Esophagus mucosa (tissue), 1 donor: Measurements from ENCODE around the gene RDH8. TPM values are rescaled to one million over a fixed set of nuclear protein-coding genes. Genes with fewer than 3 reads are reported as not detected.
"Not testable (repeated sequence)": the region's sequence is repeated elsewhere in the genome, so short reads cannot be mapped to it uniquely, and the experiment has no call there.

Experiments used
- ATAC-seq: fragments of 200-7000 bp; cut with Tn5 transposase; one replicate; pipeline ENCODE4 v1.9.1; 2020
- total RNA-seq: library from RNA; stranded (reverse); gene quantifications from one replicate; pipeline ENCODE4 v1.2.4, GENCODE V29; 2023
- donor health status: DM: yes; HTN: yes; CAD: no.

The RDH8 gene
- total RNA-seq, 1 donor from 2014 or later = not detected

DNA sequence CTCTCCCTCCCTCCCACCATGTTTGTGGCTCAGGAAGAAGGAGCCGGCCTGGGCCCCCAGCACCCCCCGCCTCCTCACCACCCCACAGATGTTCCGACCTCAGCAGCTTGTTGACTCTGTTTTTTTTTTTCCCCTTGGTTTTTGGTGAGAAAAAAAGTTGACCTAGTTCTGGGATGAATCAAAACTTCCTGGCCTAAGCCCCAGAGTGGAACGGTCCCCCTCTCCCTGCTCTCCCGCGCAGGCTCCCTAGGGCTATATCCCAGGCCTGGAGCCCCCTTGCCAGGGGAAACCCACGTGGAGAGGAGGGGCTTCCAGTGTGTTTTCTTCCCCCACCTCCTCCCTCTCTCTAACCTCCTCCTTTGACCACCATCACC lies 7.0 kb upstream of the RDH8 start:
- ATAC-seq = no peak

DNA sequence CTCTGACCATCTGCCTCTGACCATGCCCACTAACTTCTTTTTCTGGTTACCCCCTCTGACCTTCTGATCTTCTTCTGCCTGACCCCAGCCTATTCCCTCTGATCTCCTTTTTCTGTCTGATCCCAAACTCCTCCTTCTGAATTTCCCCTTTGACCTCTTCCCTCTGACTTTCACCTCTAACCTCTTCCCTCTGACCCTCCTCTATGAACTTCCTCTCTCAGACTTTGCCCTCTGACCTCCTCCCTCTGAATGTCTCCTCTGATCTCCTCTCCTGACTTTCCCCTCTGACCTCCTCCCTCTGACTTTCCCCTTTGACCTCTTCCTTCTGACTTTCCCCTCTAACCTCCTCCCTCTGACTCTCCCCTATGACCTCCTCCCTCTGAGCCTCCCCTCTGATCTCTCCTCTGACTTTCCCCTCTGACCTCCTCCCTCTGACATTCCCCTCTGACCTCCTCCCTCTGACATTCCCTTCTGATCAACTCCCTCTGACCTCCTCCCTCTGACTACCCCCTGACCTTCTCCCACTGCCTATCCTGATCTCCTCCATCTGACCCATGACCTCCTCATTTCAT lies 6.4 kb upstream of the RDH8 start:
- no peak for ATAC-seq

DNA sequence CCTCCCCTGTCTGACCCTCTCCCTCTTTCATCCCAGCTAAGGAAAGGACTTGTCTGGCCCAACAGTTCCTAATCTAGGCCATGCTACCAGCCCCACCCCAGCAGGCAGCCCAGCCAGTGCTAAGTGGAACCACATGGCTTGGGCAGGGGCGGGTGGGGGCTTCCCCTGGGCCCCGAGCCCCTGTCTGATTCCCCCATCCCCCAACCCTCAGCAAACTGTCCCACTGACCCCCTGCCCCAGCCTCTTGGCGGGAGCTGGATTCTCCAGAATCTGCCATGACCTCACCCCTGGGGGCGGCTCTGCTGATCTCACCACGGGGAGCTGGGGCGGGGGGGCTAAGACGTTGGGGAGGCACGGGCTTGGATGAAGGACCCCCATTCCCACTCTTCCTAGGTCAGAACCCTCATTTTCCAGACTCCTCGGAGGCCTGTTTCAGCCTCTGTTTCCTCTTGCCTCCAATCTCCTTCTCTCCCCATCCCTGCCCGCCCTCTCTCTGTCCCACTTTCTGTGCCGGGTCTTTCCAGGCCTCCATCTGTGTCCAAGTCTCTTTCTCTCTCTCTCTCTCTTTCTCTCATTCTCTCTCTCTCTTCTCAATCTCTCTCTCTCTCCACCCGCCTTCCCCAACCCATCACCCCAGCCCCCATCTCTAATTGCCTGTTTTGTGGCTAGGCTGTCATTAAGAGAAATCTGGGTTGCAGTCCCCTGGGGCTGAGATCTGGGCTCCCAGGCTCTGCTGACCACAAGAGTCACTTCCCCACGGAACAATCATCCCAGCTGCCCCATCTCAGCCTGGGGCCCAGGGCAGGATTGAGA lies 5.7 kb upstream of the RDH8 start:
- ATAC-seq = no peak

DNA sequence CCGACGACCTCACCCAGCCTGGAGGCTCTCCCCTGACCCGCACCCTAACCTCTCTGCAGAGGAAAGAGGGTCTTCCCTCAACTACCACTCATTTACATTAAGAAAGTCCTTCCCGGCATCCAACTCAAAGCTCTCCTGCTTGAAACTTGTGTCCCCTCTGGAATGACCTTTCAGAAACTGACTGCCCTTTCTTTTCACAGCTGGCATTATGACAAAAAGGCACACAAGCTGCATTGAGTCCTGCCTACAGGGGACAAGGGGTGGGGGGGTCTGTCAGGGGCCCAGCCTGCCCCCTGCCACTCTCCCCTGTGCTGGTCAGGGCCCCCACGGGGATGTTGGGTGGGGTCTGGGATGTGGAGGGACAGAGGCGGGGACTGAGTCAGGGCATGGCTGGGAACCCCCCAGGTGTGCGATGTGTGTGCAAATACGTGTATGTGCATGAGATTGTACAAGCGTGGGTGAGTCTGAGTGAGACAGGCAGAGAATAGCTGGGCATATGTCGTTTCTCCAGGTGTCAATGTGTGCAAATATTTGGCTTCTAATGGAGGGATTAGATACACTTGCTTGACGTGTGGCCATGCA lies 5.0 kb upstream of the RDH8 start:
- no peak for ATAC-seq

DNA sequence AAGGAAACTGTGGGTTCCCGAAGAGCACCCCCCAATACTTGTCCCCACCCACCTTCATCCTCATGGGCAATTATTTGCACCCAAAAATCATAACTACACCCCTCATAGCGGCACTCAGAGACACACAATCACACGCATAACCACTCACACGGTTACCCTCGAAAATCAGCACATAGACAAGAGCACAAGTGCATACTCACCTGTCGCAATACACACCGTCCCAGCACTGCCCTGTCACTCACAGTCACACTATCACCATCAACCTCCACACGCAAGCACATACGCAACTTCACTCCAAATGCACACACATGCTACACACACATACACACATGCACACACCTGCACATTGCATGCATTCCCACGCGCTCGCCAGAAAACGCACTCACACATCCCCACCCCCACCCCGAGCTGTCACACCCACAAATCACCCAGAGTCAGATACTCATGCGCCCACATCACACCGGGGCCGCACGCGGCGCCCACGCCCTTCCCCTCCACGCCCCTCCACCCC lies 3.5 kb upstream of the RDH8 start:
- ATAC-seq = peak; percentile 37

DNA sequence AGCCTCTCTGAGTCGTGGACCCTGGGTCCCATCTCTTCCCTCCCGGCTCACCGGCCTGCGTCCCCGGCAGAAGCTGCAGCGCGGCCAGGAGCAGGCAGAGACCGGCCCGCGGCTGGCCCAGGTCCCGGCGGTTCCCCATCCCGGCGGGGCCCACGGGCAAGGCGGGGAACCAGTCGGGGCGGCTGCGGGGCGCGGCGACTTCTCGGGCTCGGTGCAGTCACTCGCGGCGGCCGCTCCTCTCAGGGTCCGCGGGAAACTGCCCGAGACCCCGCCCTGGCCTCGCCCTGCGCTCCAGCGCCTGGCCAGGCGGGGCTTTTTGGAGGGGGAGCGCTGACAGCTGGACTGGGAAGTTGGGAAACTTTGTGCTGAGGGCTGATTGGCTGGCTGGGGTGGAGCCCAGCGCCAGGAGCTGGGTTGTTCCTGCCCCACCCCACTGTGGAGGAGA lies 3.0 kb upstream of the RDH8 start, which contains the start of gene COL5A3:
TSS of gene COL5A3 (minus strand) at position 258 of the 445 bp plus-strand sequence. CDS start at position 139, 119 bp downstream.
- peak; percentile 81 for ATAC-seq

DNA sequence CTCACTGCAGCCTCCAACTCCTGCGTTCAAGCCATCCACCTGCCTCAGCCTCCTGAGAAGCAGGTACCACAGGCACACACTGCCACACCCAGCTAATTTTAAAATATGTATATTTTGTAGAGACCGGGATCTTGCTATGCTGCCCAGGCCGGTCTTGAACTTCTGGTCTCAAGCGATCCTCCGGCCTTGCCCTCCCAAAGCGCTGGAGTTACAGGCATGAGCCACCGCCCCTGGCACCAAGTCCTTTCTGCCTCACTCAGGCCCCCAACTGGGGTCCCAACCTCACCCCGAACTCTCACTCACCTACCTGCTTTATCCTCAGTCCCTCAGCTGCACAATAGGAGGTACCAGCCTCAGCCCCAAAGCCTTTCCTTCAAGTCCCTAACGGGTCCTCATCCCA lies 2.3 kb upstream of the RDH8 start:
- no peak for ATAC-seq

DNA sequence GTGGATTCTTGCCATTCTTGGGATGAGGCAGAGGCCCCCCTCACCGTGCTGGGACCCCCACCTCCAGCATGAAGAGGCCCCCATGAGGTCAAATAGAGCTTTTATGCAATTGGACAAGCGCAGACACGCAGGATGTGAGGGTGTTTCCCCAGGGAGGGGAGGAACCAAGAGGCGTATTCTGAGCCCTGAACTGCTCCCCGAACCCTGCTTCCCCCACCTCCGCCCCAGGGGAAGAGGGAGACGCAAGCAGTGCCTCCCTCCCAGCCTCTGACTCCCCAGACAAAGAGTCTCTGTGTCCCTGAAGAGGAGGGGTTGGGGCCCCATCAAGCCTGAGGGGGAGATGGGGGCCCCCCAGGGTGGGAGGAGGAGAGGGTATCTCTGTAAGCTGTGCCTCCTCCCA lies 1.3 kb upstream of the RDH8 start:
- peak; percentile 59 for ATAC-seq

DNA sequence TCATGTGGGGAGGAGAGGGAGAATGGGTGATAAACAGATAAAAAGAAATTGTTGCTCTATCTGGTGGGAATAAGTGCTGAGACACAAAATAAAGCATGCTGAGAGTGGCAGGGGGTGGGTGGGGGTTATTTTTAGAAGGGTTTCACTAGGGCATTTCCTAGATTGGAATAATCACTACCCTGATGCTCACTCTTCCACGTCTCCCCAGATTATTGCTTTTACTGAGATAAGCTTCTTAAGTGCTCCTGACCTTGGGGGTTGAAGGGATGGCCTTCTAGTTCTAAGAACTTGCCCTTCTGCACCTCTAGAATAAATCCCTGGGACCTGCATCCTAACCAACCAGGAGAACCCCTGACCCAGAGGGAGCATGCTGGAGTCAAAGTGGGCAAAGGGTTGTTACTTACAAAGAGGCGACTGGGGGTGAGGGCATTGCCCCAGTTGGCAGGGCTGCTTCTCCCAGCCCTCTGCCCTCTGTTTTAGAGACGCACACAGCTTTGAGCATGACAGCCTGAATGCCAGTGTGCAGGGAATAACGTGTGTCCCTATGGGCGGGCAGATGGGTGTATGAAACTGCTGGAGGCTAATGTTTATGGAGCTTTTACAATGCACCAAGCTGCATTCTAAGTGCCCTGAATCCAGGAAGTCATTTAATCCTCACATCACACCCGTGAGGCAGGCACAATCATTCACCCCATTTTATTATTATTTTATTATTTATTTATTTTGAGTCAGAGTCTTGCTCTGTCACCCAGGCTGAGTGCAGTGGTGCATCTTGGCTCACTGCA lies 743 bp downstream of the RDH8 start:
- no peak for ATAC-seq

DNA sequence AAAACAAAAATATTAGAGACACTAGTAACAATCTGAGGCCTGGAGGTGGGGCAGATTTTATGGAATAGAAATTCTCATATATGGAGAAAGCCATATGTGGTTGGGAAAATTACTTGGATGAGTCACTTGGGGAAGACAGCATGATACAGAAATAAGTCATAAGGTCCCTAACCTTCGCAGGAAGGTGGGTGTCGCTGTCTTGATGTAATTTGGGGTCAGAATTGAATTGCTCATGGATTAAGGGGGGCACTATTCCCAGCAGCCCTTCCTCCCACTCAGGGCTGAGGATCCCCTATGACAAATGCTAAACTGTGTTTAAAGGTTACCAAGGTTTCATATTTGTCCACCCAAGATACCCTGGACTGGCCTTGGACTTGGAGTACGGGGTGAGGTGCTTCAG lies 5.0 kb downstream of the RDH8 start:
- no peak for ATAC-seq

DNA sequence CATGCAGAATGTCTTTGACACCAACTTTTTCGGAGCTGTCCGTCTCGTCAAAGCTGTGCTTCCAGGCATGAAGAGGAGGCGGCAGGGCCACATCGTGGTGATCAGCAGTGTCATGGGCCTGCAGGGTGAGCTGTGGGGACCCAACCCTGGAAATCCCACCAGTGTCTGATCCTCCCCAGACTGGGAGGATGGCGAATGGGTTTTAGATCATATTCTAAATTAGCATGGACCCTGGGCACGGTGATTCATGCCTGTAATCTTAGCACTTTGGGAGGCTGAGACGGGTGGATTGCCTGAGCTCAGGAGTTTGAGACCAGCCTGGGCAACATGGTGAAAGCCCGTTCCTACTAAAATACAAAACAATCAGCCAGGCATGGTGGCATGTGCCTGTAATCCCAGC lies 5.5 kb downstream of the RDH8 start:
- ATAC-seq = no peak

DNA sequence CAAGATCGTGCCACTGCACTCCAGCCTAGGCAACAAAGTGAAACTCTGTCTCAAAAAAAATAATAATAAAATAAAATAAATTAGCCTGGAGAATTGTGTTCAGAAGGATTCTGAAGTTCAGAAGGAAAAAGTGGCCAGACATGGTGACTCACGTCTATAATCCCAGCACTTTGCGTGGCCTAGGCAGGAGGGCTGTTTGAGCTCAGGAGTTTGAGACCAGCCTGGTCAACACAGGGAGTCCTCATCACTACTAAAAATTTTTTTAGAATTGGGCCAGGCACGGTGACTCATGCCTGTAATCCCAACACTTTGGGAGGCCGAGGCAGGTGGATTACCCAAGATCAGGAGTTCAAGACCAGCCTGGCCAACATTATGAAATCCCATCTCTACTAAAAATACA lies 6.0 kb downstream of the RDH8 start:
- no peak for ATAC-seq

DNA sequence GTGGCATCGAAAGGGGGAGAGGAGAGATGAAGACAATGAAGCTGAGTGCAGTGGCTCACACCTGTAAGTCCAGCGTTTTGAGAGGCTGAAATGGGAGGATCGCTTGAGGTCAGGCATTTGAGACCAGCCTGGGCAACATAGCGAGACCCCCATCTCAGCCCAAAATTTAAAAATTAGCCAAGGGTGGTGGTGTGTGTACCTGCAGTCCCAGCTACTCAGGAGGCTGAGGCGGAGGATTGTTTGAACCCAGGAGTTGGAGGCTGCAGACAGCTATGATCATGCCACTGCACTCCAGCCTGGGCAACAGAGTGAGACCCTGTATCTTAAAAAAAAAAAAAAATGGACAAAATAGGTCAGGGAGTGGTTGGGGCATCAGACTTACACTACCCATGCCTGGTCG lies 7.6 kb downstream of the RDH8 start:
- no peak for ATAC-seq

DNA sequence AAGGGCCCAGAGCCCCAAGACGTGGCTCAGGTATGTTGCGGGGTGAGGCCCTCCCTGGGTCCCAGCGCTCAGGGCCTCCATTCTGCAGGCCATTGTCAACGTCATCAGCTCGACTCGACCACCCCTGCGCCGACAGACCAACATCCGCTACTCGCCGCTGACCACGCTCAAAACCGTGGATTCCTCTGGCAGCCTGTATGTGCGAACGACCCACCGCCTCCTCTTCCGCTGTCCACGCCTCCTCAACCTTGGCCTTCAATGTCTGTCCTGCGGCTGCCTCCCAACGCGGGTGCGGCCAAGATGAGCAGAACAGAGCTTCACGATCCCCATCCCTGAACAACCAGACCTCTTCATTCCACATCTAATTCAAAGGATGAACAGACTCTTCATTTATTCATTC lies 8.2 kb downstream of the RDH8 start:
- peak; percentile 17 for ATAC-seq

DNA sequence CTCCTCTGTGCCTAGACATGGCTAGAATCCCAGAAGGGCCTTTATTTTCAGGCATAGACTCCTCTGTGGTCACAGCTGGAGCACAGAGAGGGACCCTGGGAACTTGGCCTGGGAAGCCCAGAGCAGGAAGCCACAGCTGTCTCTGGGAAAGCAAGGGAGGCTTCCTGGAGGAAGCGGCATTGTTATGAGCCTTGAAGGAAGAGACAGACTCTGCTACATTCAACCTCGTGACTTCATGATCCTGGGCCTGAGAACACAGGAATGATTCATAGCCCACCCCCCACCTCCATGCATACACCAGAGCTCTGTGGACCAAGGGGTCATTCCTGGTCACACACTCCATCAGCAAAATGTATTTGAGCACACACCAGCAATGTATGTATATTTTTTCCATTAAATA lies 8.6 kb downstream of the RDH8 start:
- no peak for ATAC-seq

DNA sequence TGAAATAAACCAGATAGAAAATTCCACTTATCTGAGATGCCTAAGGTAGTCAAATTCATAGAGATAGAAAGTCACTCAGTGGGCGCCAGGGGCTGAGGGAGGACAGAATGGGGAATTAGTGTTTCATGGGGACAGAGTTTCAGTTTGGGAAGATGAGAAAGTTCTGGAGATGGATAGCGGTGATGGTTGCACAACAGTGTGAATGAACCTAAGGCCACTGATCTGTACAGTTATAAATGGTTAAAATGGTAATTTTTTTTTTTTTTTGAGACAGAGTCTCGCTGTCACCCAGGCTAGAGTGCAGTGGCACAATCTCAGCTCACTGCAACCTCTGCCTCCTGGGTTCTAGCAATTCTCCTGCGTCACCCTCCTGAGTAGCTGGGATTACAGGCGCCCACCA lies 9.8 kb downstream of the RDH8 start:
- ATAC-seq = not testable (repeated sequence)

DNA sequence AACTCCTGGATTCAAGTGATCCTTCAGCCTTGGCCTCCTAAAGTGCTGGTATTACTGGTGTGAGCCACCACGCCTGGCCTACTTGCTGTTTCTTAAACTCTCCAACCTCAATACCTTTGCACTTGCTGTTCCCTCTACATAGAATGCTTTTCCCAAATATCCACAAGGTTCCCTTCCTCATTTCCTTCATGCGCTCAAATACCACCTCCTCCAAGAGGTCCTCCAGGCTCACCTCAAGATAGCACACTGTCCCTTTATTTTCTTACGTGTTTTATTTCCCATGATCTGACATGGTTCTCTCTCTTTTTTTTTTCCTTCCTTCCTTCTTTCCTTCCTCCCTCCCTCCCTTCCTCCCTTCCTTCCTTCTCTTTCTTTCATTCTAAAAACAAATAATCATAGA lies 13.5 kb downstream of the RDH8 start:
- no peak for ATAC-seq

DNA sequence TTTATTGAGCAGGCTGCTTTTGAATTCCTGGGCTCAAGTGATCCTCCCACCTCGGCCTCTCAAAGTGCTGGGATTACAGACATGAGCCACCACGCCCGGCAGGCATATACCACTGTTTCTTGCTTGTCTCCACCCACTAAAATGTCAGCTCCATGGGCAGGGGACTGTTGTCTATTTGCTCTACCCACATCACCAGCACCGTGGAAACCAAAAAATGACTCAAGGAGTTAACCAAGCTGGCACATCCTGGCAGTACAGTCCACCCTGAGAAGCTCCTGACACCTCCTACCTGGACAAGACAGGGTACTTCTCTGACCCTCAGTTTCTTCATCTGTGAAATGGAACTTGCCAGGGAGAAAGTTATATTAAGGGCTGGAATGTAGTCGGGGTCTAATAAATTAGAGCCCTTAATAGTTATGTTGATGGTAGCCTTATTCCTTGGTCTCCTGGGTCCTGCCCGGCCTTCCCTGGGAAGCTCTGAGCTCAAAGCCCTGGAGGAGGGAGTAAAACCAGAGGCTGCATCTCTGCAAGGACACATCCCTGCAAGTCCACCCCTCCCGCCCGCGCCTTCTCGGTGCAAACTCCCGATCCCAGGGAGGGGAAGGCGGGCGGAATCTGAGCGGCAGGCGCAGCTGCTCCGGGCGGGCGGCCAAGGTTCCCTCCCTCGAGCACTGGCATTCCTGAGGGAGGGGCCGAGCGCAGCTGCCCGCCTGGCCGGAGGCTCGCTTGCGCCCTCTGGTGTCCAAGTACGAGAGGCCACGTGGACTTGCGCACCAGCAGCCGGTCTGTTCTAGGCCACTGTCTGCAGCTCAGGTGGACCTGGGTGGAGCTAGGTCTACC lies 14.1 kb downstream of the RDH8 start:
- peak; percentile 97 for ATAC-seq

DNA sequence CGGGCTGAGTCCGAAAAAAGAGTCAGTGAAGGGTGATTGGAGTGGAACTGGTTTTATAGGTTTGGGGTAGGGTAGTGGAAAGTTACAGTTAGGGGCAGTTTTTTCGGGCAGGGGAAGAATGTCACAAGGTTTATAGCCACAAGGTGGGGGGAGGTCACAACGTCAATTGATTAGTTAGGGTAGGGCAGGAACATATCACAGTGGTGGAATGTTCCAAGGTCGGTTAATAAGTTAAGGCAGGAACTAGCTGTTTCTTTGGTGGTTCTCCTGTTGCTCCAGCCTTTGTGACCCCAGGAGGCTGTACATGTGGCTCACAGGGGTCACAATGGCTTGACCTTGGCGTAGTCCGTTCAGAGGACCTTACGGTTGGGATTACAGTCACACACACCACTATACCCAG lies 20.3 kb downstream of the RDH8 start:
- no peak for ATAC-seq

DNA sequence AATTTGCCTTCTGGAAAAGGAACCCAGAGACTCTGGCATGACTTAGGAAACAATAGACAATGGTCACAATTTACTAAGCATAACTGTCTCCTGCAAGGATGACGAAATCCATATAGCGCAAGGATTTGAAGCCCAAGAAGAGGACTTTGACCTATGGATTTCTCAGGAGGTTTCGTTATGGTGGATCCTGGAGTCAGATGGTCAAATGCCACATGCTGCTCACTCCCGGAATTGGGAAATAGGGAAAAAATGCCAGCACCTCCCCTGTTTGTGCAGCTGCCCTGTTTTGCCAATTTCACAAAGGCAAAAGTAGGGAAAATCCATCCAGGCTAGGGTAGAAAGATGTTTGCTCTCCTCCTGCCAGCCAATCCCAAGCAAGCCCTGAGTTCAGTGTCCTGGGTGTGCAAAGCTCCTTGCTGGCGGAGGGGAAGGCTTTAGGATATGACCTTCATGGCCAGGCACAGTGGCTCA lies 23.4 kb downstream of the RDH8 start:
- ATAC-seq = no peak

DNA sequence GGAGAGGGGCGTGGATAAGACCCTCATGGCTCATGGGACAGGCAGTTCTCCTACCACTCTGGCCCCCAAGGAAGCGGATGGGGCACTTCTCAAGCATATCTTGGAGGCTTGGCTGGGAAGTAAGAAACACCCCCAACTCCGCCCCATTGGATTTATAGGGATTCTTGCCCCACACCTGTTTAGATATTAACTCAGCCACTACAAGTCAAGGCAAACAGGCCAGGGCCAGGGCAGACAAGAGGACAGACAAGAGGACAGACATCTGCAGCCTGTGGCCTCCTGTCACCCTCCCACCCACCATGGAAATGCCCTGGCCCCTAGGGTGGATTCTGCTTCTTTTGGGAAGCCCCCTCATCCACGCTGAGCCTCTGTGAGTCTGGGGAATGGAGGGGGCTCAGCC lies 24.1 kb downstream of the RDH8 start:
- ATAC-seq = no peak

DNA sequence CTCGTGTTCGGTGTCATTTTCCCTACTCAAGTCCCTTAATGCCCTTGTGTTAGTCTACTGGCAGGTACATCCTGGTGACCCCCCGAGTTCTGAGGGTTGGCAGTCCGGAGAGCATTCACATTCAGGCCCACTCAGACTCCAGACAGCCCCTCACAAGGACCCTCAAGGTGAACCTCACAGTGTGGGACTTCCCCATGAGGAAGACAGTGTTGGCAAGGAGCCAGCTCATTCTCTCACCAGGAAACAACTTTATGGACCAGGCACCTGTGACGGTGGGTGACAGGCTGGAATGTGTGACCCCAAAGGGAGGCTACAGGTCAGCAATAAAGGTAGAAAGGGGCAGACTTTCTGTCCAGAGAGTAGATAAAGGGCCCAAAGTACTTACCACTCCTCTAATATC lies 24.5 kb downstream of the RDH8 start:
- ATAC-seq = no peak
